ENCODE measurements around the gene ACAA1.

- TF ChIP-seq CTCF (conservative IDR thresholded peaks at IDR 0.05; ENCODE audit: low read length) (no peak), EZH2phosphoT487 (IDR thresholded peaks at IDR 0.05; ENCODE audit: borderline replicate concordance, low read depth, low read length) (no peak)
These were observed 50.4 kb downstream of the ACAA1 start for GRCh38 chr3:38086496-38086895.

All from OCI-LY7 (cell line).